NB4 (cell line): Measurements from ENCODE around the gene HPS1.

Experiments
- DNase-seq: peaks from one replicate; pipeline ENCODE4 v3.0.0; 2010; ENCODE audit warnings: low read depth
- H3K4me3 ChIP-seq: one replicate; pipeline ENCODE4 v1.5.1; 2011; ENCODE audit warnings: mild to moderate bottlenecking, low read depth, low read length, moderate library complexity
- CTCF ChIP-seq: IDR thresholded peaks from one replicate; pipeline ENCODE4 v1.5.1; 2012; ENCODE audit warnings: low read depth, low read length
- MAX ChIP-seq: IDR thresholded peaks from 2 replicates; pipeline ENCODE4 v1.6.1; 2011; ENCODE audit warnings: low read depth, low read length
- MYC ChIP-seq: IDR thresholded peaks from 2 replicates; pipeline ENCODE4 v1.6.1; 2011; ENCODE audit warnings: low read depth, low read length
- POLR2A ChIP-seq: IDR thresholded peaks from 2 replicates; pipeline ENCODE4 v1.6.1; 2011; ENCODE audit warnings: mild to moderate bottlenecking; ENCODE audit not compliant: insufficient read length; ENCODE audit errors: extremely low read depth

HPS1 gene

GRCh38 chr10:98446661-98447221 lies at the start of gene HPS1:
TSS of gene HPS1 (minus strand) at chr10:98446935. CDS start at chr10:98443240, 3,695 bp downstream.
- TF ChIP-seq MYC (peak; percentile 93), MAX (peak; percentile 99), CTCF (no peak), POLR2A (peak; percentile 94)
- H3K4me3 ChIP-seq = peak within 1 kb of the TSS; percentile 82
- DNase-seq = peak; percentile 87

- no peak for DNase-seq
- no peak for TF ChIP-seq POLR2A
- TF ChIP-seq MYC = no peak
- no peak for TF ChIP-seq CTCF
- no peak for TF ChIP-seq MAX
- no peak overlapping the region for H3K4me3 ChIP-seq
These were observed 46.0 kb upstream of the HPS1 start for GRCh38 chr10:98492763-98493162.

GRCh38 chr10:98489561-98490481 lies 43.1 kb upstream of the HPS1 start:
- no peak overlapping the region for H3K4me3 ChIP-seq
- TF ChIP-seq MYC (no peak), MAX (no peak)
- DNase-seq = no peak

- no peak overlapping the region for H3K4me3 ChIP-seq
- TF ChIP-seq MYC (no peak), POLR2A (no peak), CTCF (no peak), MAX (no peak)
- no peak for DNase-seq
These were observed 42.1 kb upstream of the HPS1 start for GRCh38 chr10:98488669-98489430.

GRCh38 chr10:98487649-98488048 lies 40.9 kb upstream of the HPS1 start:
- DNase-seq = no peak
- H3K4me3 ChIP-seq = no peak overlapping the region
- no peak for TF ChIP-seq MAX
- no peak for TF ChIP-seq MYC
- no peak for TF ChIP-seq POLR2A
- no peak for TF ChIP-seq CTCF

- TF ChIP-seq MAX (no peak), MYC (no peak), CTCF (no peak), POLR2A (no peak)
- no peak for DNase-seq
- no peak overlapping the region for H3K4me3 ChIP-seq
These were observed 39.7 kb upstream of the HPS1 start for GRCh38 chr10:98486421-98486820.
